K562 (cell line): ENCODE measurements around the gene HNRNPF. TPM values are rescaled to one million over a fixed set of nuclear protein-coding genes. Genes with fewer than 3 reads are reported as not detected.
A peak's percentile ranks its signal among the peaks of the same experiment; 100 is the strongest.

ENCODE experiments used
- ARID2 ChIP-seq: fragments of 450-650 bp; IDR thresholded peaks from 2 replicates; pipeline ENCODE4 v1.6.1; 2017; ENCODE audit warnings: antibody characterized with exemption, mild to moderate bottlenecking
- CBFA2T3 ChIP-seq: fragments of 450-650 bp; IDR thresholded peaks from 2 replicates; pipeline ENCODE4 v1.6.1; 2017
- CREM ChIP-seq: IDR thresholded peaks from 2 replicates; pipeline ENCODE4 v1.6.1; 2014; ENCODE audit warnings: antibody characterized with exemption, low read depth
- ELF2 ChIP-seq: fragments of 250-450 bp; sonication (Bioruptor Pico); IDR thresholded peaks from 2 replicates; pipeline ENCODE4 v1.5.0; 2021; ENCODE audit warnings: mild to moderate bottlenecking
- FOXA3 ChIP-seq, 2 experiments: fragments of 450-650 bp in 1 of 2; sonication (generic) in 1 of 2; formaldehyde crosslinking; IDR thresholded peaks in 1 of 2; conservative IDR thresholded peaks in 1 of 2; 2 replicates each; pipeline versions ENCODE4 v1.4.0 to v1.8.0; 2020 to 2022; ENCODE audit warnings: mild to moderate bottlenecking in 2 of 2, missing genetic modification reagents in 1 of 2
- FOXP4 ChIP-seq: sonication (generic); formaldehyde crosslinking; IDR thresholded peaks from 2 replicates; pipeline ENCODE4 v1.8.0; 2022; ENCODE audit warnings: mild to moderate bottlenecking, missing genetic modification reagents, borderline replicate concordance
- GATAD2A ChIP-seq: fragments of 450-650 bp; IDR thresholded peaks from 2 replicates; pipeline ENCODE4 v1.6.1; 2017
- HCFC1 ChIP-seq: IDR thresholded peaks from 2 replicates; pipeline ENCODE4 v1.6.1; 2012; ENCODE audit warnings: low read depth, low read length, improper control_type of control experiment
- KLF13 ChIP-seq: fragments of 450-650 bp; IDR thresholded peaks from 2 replicates; pipeline ENCODE4 v1.6.1; 2016; ENCODE audit warnings: missing genetic modification characterization, low read depth, mild to moderate bottlenecking, missing compliant biosample characterization, moderate library complexity, borderline replicate concordance
- L3MBTL2 ChIP-seq: fragments of 450-650 bp; IDR thresholded peaks from 2 replicates; pipeline ENCODE4 v1.6.1; 2016; ENCODE audit warnings: mild to moderate bottlenecking, moderate library complexity
- MAX ChIP-seq: sonication (generic); formaldehyde crosslinking; IDR thresholded peaks from 2 replicates; pipeline ENCODE4 v1.9.0; 2022; ENCODE audit warnings: mild to moderate bottlenecking, missing genetic modification reagents
- NEUROD1 ChIP-seq: fragments of 150-350 bp; IDR thresholded peaks from 2 replicates; pipeline ENCODE4 v1.6.1; 2014; ENCODE audit warnings: borderline replicate concordance, low read length, low read depth; ENCODE audit not compliant: partially characterized antibody
- NFATC3 ChIP-seq: fragments of 450-650 bp; IDR thresholded peaks from 2 replicates; pipeline ENCODE4 v1.6.1; 2017; ENCODE audit warnings: mild to moderate bottlenecking
- NR1H2 ChIP-seq: sonication (generic); formaldehyde crosslinking; IDR thresholded peaks from 2 replicates; pipeline ENCODE4 v1.4.0; 2020; ENCODE audit warnings: mild to moderate bottlenecking, missing genetic modification reagents
- NR2C2 ChIP-seq, 2 experiments: fragments of 200-800 bp in 1 of 2; sonication (Bioruptor generic) in 1 of 2; sonication (generic) in 1 of 2; formaldehyde crosslinking in 1 of 2; IDR thresholded peaks; 2 replicates each; pipeline versions ENCODE4 v1.6.1 to v1.8.0; 2016 to 2022; ENCODE audit warnings: mild to moderate bottlenecking in 1 of 2, missing compliant biosample characterization in 1 of 2, missing genetic modification characterization in 1 of 2, missing genetic modification reagents in 1 of 2
- NR3C1 ChIP-seq: sonication (generic); formaldehyde crosslinking; IDR thresholded peaks from 2 replicates; pipeline ENCODE4 v1.8.1; 2022; ENCODE audit warnings: missing genetic modification reagents
- SAP30 ChIP-seq: fragments of 200-600 bp; sonication (generic); IDR thresholded peaks from 2 replicates; pipeline ENCODE4 v1.6.1; 2012; ENCODE audit warnings: borderline replicate concordance, low read depth, mild to moderate bottlenecking, moderate library complexity, low read length, control low read depth, inconsistent platforms; ENCODE audit not compliant: insufficient read depth, poor library complexity, severe bottlenecking
- SMARCE1 ChIP-seq: fragments of 450-650 bp; IDR thresholded peaks from 2 replicates; pipeline ENCODE4 v1.7.1; 2016; ENCODE audit warnings: mild to moderate bottlenecking
- SP2 ChIP-seq: IDR thresholded peaks from 2 replicates; pipeline ENCODE4 v1.6.1; 2011; ENCODE audit warnings: mild to moderate bottlenecking, low read depth, low read length, moderate library complexity; ENCODE audit not compliant: poor library complexity, severe bottlenecking; ENCODE audit errors: extremely low read depth
- ZBTB7A ChIP-seq: IDR thresholded peaks from 2 replicates; pipeline ENCODE4 v1.6.1; 2011; ENCODE audit warnings: low read depth, mild to moderate bottlenecking, low read length, moderate library complexity, borderline replicate concordance; ENCODE audit not compliant: control insufficient read depth
- ZNF224 ChIP-seq: sonication (generic); formaldehyde crosslinking; IDR thresholded peaks from 2 replicates; pipeline ENCODE4 v1.8.0; 2022; ENCODE audit warnings: mild to moderate bottlenecking, missing genetic modification reagents
- ZNF57 ChIP-seq: fragments of 450-650 bp; formaldehyde crosslinking; IDR thresholded peaks from 2 replicates; pipeline ENCODE4 v1.4.0; 2020; ENCODE audit warnings: mild to moderate bottlenecking, moderate library complexity
- polyA plus RNA-seq, 8 experiments: library from polyadenylated mRNA; depleted of rRNA in 4 of 8; stranded (reverse) in 5 of 8; unstranded in 3 of 8; fragments of >200 nt; fragmentation: Nextera tagmentation in 2 of 8; fragmentation: Illumina TruSeq in 1 of 8; extraction: Ambion mirVana in 2 of 8; extraction: Trizol in 1 of 8; gene quantifications; 2 replicates each; pipeline versions ENCODE4 v1.2.1 to v1.2.3, GENCODE V29; 2011 to 2014; ENCODE audit warnings: inconsistent platforms in 1 of 8, missing spikeins in 1 of 8
- total RNA-seq, 7 experiments: library from RNA; depleted of rRNA in 6 of 7; stranded (reverse); fragments of >200 nt in 6 of 7; fragmentation: Illumina TruSeq in 2 of 7; extraction: Trizol in 2 of 7; gene quantifications; 2 replicates each; pipeline versions ENCODE4 v1.2.1 to v1.2.3, GENCODE V29; 2011 to 2021; ENCODE audit warnings: low replicate concordance in 1 of 7
- TF ChIP-seq, protein P1 (sequence below): fragments of 250-450 bp; sonication (Bioruptor Pico); IDR thresholded peaks from 2 replicates; pipeline ENCODE4 v1.5.0; 2021; ENCODE audit warnings: mild to moderate bottlenecking, borderline replicate concordance

The HNRNPF gene
- total and polyA plus RNA-seq, 9 of the 15 experiments (the other 6 are each of a cell fraction or from before 2014, with no cell fraction given): 192 to 489 (median 416) TPM

DNA sequence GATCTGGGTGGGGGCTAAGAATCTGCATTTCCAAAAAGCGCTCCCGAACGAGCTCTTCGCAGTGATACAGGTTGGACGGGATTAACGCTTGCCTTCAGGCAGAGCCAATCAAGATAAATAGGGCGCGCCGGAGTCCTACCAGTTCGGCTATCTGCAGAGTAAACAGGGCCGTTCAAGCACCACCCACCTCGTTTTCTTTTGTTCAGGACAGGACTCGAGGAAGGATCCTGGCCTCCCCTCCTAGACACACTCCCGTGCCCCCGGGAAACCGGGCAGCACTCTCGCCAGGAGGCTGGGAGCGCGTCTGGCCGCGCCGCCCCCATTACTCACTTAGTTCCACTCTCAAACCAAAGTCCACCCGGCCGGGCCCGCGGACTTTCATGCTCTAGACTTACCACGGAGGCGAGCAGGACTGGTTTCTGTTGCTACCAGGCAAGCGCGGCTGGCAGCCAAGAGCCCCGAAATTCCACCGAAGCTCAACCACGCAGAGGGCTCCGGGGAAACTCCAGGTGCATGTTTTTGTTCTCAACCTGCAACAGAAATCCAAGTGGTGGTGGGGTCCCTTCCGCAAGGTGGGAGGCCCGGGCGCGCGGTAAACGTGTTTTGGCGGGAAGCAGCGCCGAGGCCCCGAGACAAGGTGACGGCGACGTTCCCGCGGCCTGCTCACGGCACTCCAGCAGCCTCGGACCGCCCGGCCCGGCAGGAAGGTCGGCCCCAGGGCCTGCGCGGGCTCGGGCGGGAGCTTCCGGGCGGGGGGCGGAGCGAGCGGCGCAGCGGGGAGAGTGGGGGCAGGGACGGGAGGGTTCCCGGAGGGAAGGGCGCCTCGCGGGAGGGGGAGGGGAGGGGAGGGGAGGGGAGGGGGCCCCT lies 12.7 kb downstream of the HNRNPF start (continued):
- peak; percentile 46; the same call in 1 of the 2 replicates for TF ChIP-seq ZNF224 (CRISPR knock-in tag)
- TF ChIP-seq NR3C1: peak; percentile 88; the same call in 1 of the 2 replicates
- peak; percentile 72 for TF ChIP-seq MAX
- TF ChIP-seq CBFA2T3: no peak
- peak; percentile 91 to 93 for TF ChIP-seq FOXA3 (CRISPR knock-in tag; conservative IDR thresholded peaks at IDR 0.05 in 1 of 2, IDR thresholded peaks at IDR 0.05 in 1 of 2)
- TF ChIP-seq SP2: no peak
- 0 out of 2 replicates have a peak, but pooled peaks have one; percentile 12 for TF ChIP-seq ZNF57 (CRISPR knock-in tag)
- TF ChIP-seq ELF2 (CRISPR knock-in tag): peak; percentile 60; the same call in 1 of the 2 replicates
- TF ChIP-seq KLF13 (tag): peak; percentile 44; the same call in 1 of the 2 replicates
- TF ChIP-seq SAP30: peak; percentile 80
- TF ChIP-seq L3MBTL2: peak; percentile 62
- TF ChIP-seq ZBTB7A: no peak
- TF ChIP-seq CREM: peak; percentile 14; the same call in 1 of the 2 replicates
- peak; percentile 30 for TF ChIP-seq NEUROD1
- TF ChIP-seq SMARCE1: peak; percentile 26; the same call in 1 of the 2 replicates
- TF ChIP-seq NR2C2 (CRISPR knock-in tag; IDR thresholded peaks at IDR 0.05): no peak; the same call in 1 of the 2 replicates
- TF ChIP-seq NR2C2 (tag; IDR thresholded peaks at IDR 0.05): no peak
- no peak for TF ChIP-seq NFATC3
- TF ChIP-seq HCFC1: peak; percentile 29; the same call in 1 of the 2 replicates
- no peak for TF ChIP-seq GATAD2A
- peak; percentile 81 for TF ChIP-seq NR1H2
- TF ChIP-seq, protein P1, sequence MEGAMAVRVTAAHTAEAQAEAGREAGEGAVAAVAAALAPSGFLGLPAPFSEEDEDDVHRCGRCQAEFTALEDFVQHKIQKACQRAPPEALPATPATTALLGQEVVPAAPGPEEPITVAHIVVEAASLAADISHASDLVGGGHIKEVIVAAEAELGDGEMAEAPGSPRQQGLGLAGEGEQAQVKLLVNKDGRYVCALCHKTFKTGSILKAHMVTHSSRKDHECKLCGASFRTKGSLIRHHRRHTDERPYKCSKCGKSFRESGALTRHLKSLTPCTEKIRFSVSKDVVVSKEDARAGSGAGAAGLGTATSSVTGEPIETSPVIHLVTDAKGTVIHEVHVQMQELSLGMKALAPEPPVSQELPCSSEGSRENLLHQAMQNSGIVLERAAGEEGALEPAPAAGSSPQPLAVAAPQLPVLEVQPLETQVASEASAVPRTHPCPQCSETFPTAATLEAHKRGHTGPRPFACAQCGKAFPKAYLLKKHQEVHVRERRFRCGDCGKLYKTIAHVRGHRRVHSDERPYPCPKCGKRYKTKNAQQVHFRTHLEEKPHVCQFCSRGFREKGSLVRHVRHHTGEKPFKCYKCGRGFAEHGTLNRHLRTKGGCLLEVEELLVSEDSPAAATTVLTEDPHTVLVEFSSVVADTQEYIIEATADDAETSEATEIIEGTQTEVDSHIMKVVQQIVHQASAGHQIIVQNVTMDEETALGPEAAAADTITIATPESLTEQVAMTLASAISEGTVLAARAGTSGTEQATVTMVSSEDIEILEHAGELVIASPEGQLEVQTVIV: no peak
- TF ChIP-seq ARID2: no peak
- peak; percentile 94; the same call in 1 of the 2 replicates for TF ChIP-seq FOXP4 (CRISPR knock-in tag)
